Skeletal muscle tissue (tissue), 4 donors: ENCODE results near the gene MBD5. TPM values are rescaled to one million over a fixed set of nuclear protein-coding genes. Genes with fewer than 3 reads are reported as not detected.

Experiments used
- H3K27ac ChIP-seq: one replicate; pipeline ENCODE4 v1.7.0; 2013; ENCODE audit warnings: mild to moderate bottlenecking, low read depth, low read length, inconsistent platforms
- H3K27me3 ChIP-seq, 3 donors: one replicate each; pipeline ENCODE4 v1.7.0; 2013; ENCODE audit warnings: low read length in 3 of 3; ENCODE audit not compliant: control insufficient read depth in 3 of 3, insufficient read depth in 3 of 3
- H3K36me3 ChIP-seq, 3 donors: one replicate each; pipeline ENCODE4 v1.7.0; 2013; ENCODE audit warnings: low read length in 3 of 3; ENCODE audit not compliant: control insufficient read depth in 3 of 3, insufficient read depth in 3 of 3
- H3K4me1 ChIP-seq, 3 donors: one replicate each; pipeline ENCODE4 v1.7.0; 2013; ENCODE audit warnings: low read length in 3 of 3, mild to moderate bottlenecking in 3 of 3; ENCODE audit not compliant: control insufficient read depth in 3 of 3, insufficient read depth in 3 of 3
- H3K4me3 ChIP-seq, 3 donors: one replicate each; pipeline ENCODE4 v1.7.0; 2013; ENCODE audit warnings: low read length in 3 of 3
- H3K9ac ChIP-seq, 3 donors: one replicate each; pipeline ENCODE4 v1.7.0; 2013; ENCODE audit warnings: low read length in 3 of 3, mild to moderate bottlenecking in 3 of 3, moderate library complexity in 2 of 3, low read depth in 1 of 3
- H3K9me3 ChIP-seq, 3 donors: one replicate each; pipeline ENCODE4 v1.7.0; 2013; ENCODE audit warnings: low read length in 3 of 3; ENCODE audit not compliant: control insufficient read depth in 3 of 3
- total RNA-seq: library from RNA; depleted of rRNA; stranded (reverse); fragments of >200 nt; gene quantifications from one replicate; pipeline ENCODE4 v1.2.3, GENCODE V29; 2014
- donor health status: Osteomylitis.

Gene MBD5
- total RNA-seq, 1 donor from 2014 or later = 30.8 TPM

DNA sequence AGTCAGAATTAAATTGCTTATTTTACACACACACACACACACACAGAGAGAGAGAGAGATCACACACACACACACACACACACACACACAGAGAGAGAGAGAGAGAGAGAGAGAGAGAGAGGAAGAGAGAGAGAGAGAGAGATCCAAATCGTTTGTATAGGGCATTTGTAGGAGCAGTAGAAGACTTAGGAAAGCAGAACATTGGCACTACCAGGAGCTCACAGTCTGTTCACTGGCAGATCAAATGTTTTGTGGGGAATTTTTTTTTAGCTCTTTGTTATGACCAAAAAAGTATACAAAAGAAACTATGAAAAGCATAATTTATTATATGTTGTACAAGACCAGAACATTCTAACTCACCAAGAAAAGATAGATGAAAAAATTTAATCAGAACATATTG, 81.8 kb downstream of the MBD5 start:
- Histone ChIP-seq H3K27ac (no peak overlapping the region), H3K9me3 (no peaks in the 10 kb centered on the region), H3K36me3 (peaks cover 0 to 2% (median 0%) of the 10 kb centered on the region in 3 donors), H3K4me1 (no peaks in the 10 kb centered on the region), H3K9ac (no peak overlapping the region), H3K27me3 (no peaks in the 10 kb centered on the region), H3K4me3 (no peak overlapping the region)

- no peak overlapping the region for H3K4me3 ChIP-seq
- peaks cover 0 to 2% (median 0%) of the 10 kb centered on the region in 3 donors for H3K36me3 ChIP-seq
- H3K27me3 ChIP-seq = no peaks in the 10 kb centered on the region
- no peak overlapping the region for H3K9ac ChIP-seq
- H3K4me1 ChIP-seq = no peaks in the 10 kb centered on the region
- no peaks in the 10 kb centered on the region for H3K9me3 ChIP-seq
- no peak overlapping the region for H3K27ac ChIP-seq
Observed at GRCh38 chr2:148103946-148104345, 83.1 kb downstream of the MBD5 start.

GRCh38 chr2:148106331-148106730, 85.4 kb downstream of the MBD5 start:
- Histone ChIP-seq H3K9me3 (no peaks in the 10 kb centered on the region), H3K4me3 (no peak overlapping the region), H3K4me1 (no peaks in the 10 kb centered on the region)

GRCh38 chr2:148108385-148108784, 87.5 kb downstream of the MBD5 start:
- H3K9ac ChIP-seq = no peak overlapping the region
- no peak overlapping the region for H3K27ac ChIP-seq
- H3K4me1 ChIP-seq = peaks cover 0 to under 1% (median 0%) of the 10 kb centered on the region in 3 donors
- no peaks in the 10 kb centered on the region for H3K27me3 ChIP-seq
- H3K9me3 ChIP-seq = no peaks in the 10 kb centered on the region
- no peak overlapping the region for H3K4me3 ChIP-seq
- H3K36me3 ChIP-seq = peaks cover 0 to 2% (median 0%) of the 10 kb centered on the region in 3 donors

More at GRCh38 chr2:148106331-148106730, 85.4 kb downstream of the MBD5 start:
- no peak overlapping the region for H3K27ac ChIP-seq
- H3K36me3 ChIP-seq = peaks cover 0 to 2% (median 0%) of the 10 kb centered on the region in 3 donors
- H3K27me3 ChIP-seq = no peaks in the 10 kb centered on the region
- no peak overlapping the region for H3K9ac ChIP-seq

- no peaks in the 10 kb centered on the region for H3K27me3 ChIP-seq
- H3K9me3 ChIP-seq = no peaks in the 10 kb centered on the region
- H3K36me3 ChIP-seq = peaks cover 0 to 2% (median 0%) of the 10 kb centered on the region in 3 donors
- no peak overlapping the region for H3K9ac ChIP-seq
- H3K4me3 ChIP-seq = no peak overlapping the region
- no peak overlapping the region for H3K27ac ChIP-seq
- H3K4me1 ChIP-seq = peaks cover 0 to 2% (median 0%) of the 10 kb centered on the region in 3 donors
Observed at GRCh38 chr2:148110184-148110583, 89.3 kb downstream of the MBD5 start.

- Histone ChIP-seq H3K9ac (no peak overlapping the region), H3K36me3 (peaks cover 0 to 1% (median 0%) of the 10 kb centered on the region in 3 donors), H3K27ac (no peak overlapping the region), H3K4me3 (no peak overlapping the region), H3K4me1 (no peaks in the 10 kb centered on the region), H3K9me3 (no peaks in the 10 kb centered on the region), H3K27me3 (no peaks in the 10 kb centered on the region)
Observed at GRCh38 chr2:148122788-148123187, 101.9 kb downstream of the MBD5 start.

DNA sequence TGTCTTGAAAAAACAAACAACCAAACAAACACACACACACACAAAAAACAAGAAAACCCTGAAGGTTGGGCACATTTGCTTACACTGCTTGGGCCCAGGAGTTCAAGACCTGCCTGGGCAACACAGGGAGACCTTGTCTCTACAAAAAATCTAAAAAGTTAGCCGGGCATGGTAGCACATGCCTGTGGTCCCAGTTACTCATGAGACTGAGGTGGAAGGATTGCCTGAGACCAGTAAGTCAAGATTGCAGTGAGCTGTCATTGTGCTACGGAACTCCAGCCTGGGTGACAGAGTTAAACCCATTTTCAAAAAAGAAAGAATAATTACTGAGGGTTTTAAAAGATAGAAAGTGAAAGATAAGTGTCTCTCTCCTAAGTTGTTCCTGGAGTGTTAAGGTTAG, 103.4 kb downstream of the MBD5 start:
- H3K27me3 ChIP-seq = no peaks in the 10 kb centered on the region
- no peaks in the 10 kb centered on the region for H3K9me3 ChIP-seq
- no peak overlapping the region for H3K27ac ChIP-seq
- no peak overlapping the region for H3K4me3 ChIP-seq
- H3K4me1 ChIP-seq = no peaks in the 10 kb centered on the region
- no peak overlapping the region for H3K9ac ChIP-seq
- no peaks in the 10 kb centered on the region for H3K36me3 ChIP-seq

DNA sequence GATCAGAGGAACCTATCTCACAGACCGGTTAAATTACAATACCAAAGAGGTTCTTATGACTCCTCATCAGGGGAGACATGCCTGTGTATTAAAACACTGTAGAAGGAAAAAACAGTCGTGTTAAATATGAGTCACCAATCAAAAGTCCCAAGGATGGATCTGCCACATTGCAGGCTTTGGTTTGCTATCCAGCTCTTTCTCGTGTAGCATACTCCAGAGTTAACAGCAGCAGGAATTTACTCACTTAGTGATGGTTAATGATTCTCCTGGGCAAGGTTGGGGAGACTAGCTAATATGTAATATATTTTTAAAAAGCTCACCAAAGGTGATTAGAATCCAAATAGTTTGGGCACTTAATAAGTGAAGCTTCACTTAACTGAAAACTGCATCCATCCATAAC, 109.7 kb downstream of the MBD5 start:
- Histone ChIP-seq H3K27ac (no peak overlapping the region), H3K36me3 (no peaks in the 10 kb centered on the region), H3K27me3 (no peaks in the 10 kb centered on the region), H3K4me3 (no peak overlapping the region), H3K4me1 (no peaks in the 10 kb centered on the region), H3K9me3 (no peaks in the 10 kb centered on the region), H3K9ac (no peak overlapping the region)

DNA sequence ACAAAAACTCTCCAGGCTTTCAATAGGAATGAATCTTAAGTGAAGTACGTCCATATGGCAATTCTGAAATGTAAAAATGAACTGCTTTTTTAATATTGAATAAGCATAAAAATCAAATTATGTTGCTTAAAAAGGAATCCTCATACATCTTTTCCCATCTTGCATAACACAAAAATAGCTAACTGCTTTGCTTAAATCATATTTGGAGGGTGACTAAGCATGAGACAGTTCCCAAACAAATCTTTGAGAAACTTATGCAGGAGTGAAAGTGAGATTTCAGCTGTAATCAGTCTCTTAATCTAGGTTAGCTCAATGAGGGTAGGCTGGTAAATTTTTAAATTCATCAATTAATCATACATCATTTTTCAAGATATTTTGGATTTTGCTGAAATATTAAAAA, 111.5 kb downstream of the MBD5 start:
- H3K27ac ChIP-seq = no peak overlapping the region
- no peak overlapping the region for H3K4me3 ChIP-seq
- H3K9me3 ChIP-seq = no peaks in the 10 kb centered on the region
- H3K36me3 ChIP-seq = no peaks in the 10 kb centered on the region
- no peaks in the 10 kb centered on the region for H3K27me3 ChIP-seq
- no peaks in the 10 kb centered on the region for H3K4me1 ChIP-seq
- no peak overlapping the region for H3K9ac ChIP-seq

- H3K4me1 ChIP-seq = no peaks in the 10 kb centered on the region
- H3K27ac ChIP-seq = no peak overlapping the region
- H3K27me3 ChIP-seq = no peaks in the 10 kb centered on the region
- H3K9me3 ChIP-seq = no peaks in the 10 kb centered on the region
- H3K4me3 ChIP-seq = no peak overlapping the region
- H3K9ac ChIP-seq = no peak overlapping the region
- H3K36me3 ChIP-seq = no peaks in the 10 kb centered on the region
Observed at GRCh38 chr2:148135705-148136104, 114.8 kb downstream of the MBD5 start.

DNA sequence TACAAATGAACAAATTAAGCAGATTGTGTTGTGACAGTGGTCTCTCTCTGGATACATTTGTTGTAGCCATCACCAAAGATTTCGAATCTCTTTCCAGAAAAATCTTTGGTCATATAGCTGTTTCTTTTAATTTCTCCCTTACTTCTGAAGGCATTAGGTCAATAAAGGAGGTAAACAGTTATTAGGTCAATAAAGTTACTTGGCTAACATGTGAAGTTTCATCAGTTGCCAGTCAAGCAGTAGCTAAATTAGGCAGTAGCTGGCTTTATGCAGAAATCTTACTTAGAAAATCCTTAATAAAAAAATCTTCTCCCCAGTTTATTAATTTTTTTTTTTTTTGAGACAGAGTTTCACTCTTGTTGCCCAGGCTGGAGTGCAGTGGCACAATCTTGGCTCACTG, 115.5 kb downstream of the MBD5 start:
- Histone ChIP-seq H3K4me3 (no peak overlapping the region), H3K27ac (no peak overlapping the region), H3K27me3 (no peaks in the 10 kb centered on the region)

More for the DNA sequence above, 115.5 kb downstream of the MBD5 start:
- Histone ChIP-seq H3K9ac (no peak overlapping the region), H3K9me3 (no peaks in the 10 kb centered on the region), H3K36me3 (no peaks in the 10 kb centered on the region), H3K4me1 (no peaks in the 10 kb centered on the region)
